Hematopoietic multipotent progenitor cell treated with erythropoietin and hydrocortisone succinate and interleukin-3 and kit ligand, for 8 days (in vitro differentiated cells): ENCODE results near the gene TBRG4.
A peak's percentile ranks its signal among the peaks of the same experiment; 100 is the strongest.
"Not testable (repeated sequence)": the region's sequence is repeated elsewhere in the genome, so short reads cannot be mapped to it uniquely, and the experiment has no call there.

Experiments used
- DNase-seq: peaks from one replicate; pipeline ENCODE4 v3.0.0-alpha.2; 2015

TBRG4 gene

GRCh38 chr7:45114926-45115325 is 3.4 kb upstream of the TBRG4 start:
- no peak for DNase-seq

- not testable (repeated sequence) for DNase-seq
Measured at GRCh38 chr7:45114257-45114656, 2.8 kb upstream of the TBRG4 start.

DNA sequence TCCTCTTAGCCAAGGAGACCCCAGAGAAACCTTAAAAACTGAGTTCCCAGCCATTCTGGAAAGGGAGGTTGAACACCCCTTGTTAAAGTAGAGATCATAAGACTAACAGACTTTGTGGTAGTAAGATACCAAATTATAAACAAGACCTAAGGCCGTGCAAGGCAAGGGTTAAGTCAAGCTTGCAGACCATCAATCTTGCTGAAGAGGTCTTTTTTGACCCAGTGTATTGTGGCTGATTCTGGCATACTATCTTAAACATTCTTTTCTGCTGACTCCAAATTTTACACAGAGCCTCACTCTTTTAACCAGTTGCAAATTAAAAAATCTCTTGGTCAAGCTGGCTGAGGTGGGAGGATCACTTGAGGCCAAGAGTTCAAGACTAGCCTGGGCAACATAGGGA is 1.2 kb upstream of the TBRG4 start:
- DNase-seq = no peak

GRCh38 chr7:45108863-45109262 is 2.6 kb downstream of the TBRG4 start:
- no peak for DNase-seq

GRCh38 chr7:45107356-45107755 is 4.1 kb downstream of the TBRG4 start:
- no peak for DNase-seq

DNA sequence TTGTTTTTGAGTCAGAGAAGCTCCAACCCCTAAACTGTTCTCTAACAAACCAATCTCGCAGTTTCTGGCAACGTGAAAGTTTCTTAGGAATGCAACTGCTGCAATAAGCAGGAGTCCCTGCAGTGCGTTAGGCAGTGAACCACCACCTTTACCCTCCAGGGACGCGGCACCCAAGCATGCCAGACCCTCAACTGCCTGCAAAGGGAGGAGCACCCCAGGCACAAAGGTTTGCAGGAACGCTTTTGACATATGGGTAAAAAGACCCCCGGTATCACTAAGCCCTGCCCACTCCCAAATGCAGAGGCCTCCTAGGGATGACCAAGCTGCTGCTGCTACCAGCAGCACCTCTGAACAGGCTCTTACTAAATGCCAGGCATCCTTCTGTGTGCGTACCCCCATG is 4.7 kb downstream of the TBRG4 start:
- no peak for DNase-seq

DNA sequence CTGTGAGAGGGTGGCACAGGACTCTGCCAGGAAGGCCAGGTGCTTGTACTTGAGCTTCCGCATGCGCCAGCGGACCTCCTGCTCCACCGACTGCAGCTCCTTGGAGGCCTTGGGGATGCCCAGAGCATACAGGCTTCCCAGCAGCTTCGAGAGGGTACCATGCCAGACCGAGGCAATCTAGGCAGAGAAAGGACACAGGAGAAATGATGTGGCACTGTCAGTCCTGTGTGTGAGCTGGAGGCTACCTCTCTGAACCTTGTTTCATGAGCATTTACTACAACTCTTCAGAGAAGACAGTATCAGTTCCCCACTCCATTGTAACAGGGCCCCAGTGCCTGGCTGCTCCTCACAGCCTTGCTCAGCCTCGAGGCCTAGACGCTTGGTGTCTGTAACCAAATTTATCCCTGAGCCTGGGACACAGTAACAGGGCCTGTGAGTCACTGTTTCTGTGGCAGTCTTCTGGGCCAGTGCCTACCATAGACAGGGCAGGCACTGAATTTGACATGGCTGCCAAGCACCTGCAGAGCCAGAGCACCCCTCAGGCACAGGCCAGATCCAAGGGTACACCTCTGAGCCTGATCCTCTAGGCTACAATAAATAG is 5.8 kb downstream of the TBRG4 start:
- DNase-seq = no peak

DNA sequence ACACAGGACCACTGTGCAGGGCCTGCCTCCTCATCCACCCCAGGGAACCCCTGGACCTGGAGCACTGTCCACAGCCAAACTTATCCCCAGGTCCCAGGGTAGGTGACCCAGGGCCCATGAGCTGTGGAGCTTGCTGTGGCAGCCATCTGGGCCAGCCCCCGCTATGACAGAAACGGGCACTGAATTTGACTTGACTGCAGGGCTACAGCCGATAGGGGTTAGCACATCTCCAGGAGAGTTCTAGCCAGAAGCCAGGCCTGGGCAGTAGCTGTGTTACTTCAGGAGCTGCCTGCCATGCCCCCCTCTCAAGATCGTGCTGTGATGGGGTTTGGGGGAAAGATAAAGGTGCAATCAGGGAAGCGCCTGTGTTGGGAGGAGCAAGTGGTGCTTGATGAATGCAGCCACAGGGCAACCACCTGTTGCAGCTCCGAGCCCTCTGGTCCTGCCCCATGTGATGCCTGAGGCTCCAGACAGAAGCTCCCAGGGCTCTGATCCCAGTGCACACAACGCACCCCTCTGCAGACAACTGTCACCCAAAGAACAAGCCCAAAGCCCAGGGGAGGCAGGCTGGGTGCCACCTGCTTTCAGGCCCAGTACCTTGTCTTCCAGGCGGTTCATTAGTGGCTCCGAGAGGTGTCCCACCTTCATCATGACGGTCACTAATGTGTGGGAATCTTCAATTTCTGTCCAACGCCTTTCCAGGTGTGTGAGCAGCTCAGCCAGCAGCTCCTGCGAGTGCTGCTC is 6.5 kb downstream of the TBRG4 start:
- DNase-seq = no peak

DNA sequence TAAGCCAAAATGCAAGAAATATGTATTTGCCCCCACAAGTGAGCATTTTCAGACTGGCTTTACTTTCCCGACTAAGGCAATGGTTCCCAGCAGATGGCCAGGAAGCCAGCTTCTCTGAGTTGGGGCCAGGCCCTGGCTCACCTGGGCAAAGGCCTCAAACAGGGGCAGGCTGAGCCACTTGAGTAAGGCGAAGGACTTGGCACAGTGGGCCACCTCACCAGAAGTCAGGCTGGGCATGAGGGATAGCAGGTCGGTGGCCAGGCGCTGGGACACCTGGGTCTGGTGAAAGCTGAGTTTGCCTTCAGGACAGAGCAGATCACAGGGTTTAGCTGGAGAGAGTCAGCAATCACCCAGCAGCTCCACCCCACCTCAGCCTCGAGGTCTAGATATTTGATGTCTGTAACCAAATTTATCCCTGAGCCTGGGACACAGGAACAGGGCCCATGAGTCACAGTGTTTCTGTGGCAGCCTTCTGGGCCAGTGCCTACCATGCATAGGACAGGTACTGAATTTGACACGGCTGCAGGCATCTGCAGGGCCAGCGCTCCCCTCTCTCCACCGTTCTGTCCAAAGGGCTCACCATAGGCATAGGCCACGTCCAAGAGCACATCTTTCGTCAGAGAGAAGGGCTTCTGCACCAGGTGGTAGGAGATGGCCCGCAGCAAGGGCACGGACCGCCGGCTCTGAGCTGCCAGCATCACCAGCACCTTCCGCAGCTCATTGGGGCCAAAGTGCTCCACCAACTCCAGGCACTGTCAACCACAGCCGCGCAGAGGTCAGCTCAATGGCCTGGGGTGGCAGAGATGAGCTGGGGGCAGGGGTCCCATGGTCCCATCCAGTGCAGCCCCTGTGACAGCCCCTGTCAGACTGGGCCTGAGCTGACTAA is 7.3 kb downstream of the TBRG4 start:
- no peak for DNase-seq

DNA sequence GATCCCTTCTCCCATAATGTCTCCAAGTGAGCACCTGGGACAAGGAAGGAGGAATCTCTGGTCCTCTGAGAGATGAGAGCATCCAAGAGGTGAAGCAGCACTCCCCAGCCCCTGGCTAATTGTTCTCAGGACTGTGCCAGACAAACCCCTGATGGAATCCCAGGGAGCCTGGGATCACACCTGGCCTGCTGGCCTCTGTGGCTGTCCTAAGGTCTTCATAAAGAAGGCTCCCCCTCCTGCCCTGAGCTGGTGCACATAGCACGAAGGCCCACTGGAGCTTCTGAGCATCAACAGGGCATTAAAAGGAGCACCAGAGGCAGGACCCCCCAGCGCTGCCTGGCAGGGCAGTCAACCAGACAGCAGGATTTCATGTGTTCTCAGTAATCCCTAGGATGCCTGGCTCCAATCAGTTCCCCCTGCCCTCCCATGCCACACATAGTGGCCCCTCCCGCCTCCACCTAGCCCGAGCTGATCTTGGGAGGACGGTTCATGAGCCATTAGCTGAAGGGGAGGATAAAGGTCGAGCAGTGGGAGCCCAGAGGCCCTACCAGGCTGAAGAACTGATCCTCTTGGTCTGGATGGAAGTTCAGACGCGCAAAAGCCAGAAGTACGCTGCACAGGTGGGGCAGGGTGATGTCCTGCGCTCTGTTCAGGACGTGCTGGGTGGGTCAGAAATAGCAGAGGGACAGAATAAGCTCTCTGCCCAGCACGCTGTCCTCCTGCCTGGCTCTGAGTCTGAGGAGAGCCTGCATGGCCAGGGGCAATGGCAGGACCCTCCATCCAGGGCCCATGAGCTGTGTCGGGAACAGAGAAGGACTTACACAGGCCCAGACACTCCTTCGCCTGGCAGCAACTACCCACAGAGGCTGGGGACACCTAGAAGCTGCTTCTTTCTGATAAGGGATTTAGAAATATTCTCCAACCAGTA is 8.4 kb downstream of the TBRG4 start:
- DNase-seq = no peak

GRCh38 chr7:45101748-45102147 is 9.7 kb downstream of the TBRG4 start:
- DNase-seq = no peak

GRCh38 chr7:45100761-45101480 is 10.6 kb downstream of the TBRG4 start:
- DNase-seq = no peak

- no peak for DNase-seq
Measured at GRCh38 chr7:45099891-45100760, 11.4 kb downstream of the TBRG4 start.

GRCh38 chr7:45098983-45099839 is 12.3 kb downstream of the TBRG4 start:
- no peak for DNase-seq

DNA sequence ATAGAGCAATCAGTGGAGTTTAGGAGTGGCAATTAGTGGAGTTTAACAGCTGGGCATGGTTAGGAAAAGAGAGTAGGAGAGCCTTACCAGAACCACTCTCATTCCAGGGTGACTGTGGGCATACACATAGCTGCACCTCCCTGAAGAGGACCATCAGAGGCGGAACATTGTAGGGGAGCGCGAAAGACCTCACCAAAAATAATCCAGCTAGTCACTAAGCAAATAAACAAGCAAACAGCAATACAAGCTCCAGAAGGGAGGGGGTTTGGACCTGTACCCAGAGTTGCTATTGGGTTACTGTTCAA is 18.6 kb downstream of the TBRG4 start:
- DNase-seq = no peak

DNA sequence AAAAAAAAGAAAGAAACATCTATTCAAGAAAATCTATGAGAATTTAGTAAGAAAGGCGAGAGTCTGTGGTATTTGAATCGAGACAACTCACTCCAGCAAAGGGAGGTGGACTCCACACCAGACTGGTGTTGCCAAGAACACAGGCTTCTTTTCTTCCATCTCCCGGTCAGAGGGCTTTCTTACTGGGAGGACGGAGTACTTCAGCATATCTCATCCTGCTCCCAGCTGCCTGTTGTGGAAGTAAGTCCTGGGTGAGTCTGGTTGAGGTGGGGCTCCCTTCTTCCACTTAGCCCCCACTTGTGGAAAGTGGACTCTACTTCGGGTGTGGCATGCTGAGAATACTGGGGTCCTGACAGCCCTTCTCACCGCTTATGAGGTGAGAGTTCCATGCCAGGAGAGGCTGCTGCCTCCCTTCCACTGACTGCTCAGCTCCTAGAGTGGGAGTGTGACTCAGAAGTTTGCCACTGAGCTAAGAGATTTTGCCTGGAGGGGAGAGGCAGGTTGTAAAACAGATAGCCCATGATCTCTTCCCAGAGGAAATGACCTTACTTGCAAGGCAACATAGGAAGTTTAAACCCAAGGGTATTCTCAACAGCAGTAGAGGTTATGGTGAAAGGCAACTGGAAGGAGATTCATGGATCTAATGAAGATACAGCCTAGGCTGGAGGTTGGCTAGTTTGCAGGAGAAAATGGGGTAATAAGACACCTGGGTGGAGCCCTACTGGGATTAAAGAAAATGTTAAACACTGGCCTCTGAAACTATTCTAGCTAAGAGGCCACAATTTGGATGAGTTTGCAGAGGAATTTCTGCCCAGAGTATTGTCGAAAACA is 19.2 kb downstream of the TBRG4 start:
- no peak for DNase-seq

DNA sequence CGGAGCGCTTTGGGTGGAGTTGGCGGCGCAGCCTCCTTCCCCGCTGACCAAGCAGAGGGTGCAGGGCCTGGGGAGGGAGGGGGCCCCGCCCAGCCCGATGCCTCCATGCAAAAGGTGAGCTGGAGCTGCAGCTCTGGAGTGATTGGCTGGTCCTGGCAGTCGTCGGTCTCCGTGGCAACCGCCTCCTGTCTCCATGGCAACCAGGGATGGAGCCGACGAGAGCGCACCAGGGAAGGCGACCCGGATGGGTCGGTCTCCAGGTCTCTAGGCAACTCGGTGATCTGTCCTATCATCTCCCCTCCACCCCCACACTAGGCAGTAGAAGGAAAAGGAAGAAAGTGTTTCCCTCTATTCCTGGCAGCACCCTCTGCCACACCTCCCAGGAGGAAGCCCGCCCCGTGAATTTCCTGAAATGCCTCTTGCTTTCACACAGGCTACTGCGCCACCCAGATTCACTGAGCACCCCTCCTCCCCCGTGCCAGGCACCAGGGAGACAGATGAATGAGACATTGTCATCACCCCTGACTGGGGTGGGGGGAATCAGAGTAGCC is 22.1 kb downstream of the TBRG4 start:
- DNase-seq = peak; percentile 49

- no peak for DNase-seq
Measured at GRCh38 chr7:45088821-45089340, 22.6 kb downstream of the TBRG4 start, which contains the start of gene NACAD. NACAD (minus strand) TSS chr7:45088969; CDS start chr7:45088894, 75 bp downstream.
